Breast epithelium (tissue), 4 donors: Measurements from ENCODE around the gene MCTS1. TPM values are rescaled to one million over a fixed set of nuclear protein-coding genes. Genes with fewer than 3 reads are reported as not detected.

Experiments
- DNase-seq, 2 donors: peaks; one replicate each; pipeline ENCODE4 v3.0.0-alpha.2; 2019; ENCODE audit warnings: low spot score in 2 of 2
- H3K27ac ChIP-seq, 2 donors: fragments of 200-600 bp; sonication (generic) in 1 of 2; one replicate each; pipeline ENCODE4 v1.5.1; 2016 to 2019; ENCODE audit warnings: mild to moderate bottlenecking in 1 of 2
- H3K27me3 ChIP-seq, 2 donors: fragments of 200-600 bp; sonication (generic) in 1 of 2; one replicate each; pipeline versions ENCODE4 v1.5.1 to v1.6.0; 2017 to 2019; ENCODE audit warnings: control low read depth in 1 of 2, mild to moderate bottlenecking in 1 of 2
- H3K36me3 ChIP-seq: fragments of 200-600 bp; one replicate; pipeline ENCODE4 v1.5.1; 2019
- H3K4me1 ChIP-seq, 2 donors: fragments of 200-600 bp; sonication (generic); one replicate each; pipeline ENCODE4 v1.5.1; 2016 to 2019; ENCODE audit warnings: control low read depth in 1 of 2
- H3K4me3 ChIP-seq, 3 donors: fragments of 200-600 bp; sonication (generic); 1 replicate in 2 of 3; 2 replicates in 1 of 3; pipeline ENCODE4 v1.5.1; 2016 to 2019; ENCODE audit warnings: mild to moderate bottlenecking in 3 of 3, moderate library complexity in 2 of 3
- H3K9me3 ChIP-seq, 2 donors: fragments of 200-600 bp; sonication (generic) in 1 of 2; one replicate each; pipeline ENCODE4 v1.5.1; 2016 to 2019; ENCODE audit warnings: control low read depth in 1 of 2
- CTCF ChIP-seq, 3 donors: fragments of 450-650 bp; IDR thresholded peaks; one replicate each; pipeline ENCODE4 v1.5.1; 2016 to 2017; ENCODE audit warnings: antibody characterized with exemption in 3 of 3, mild to moderate bottlenecking in 3 of 3, moderate library complexity in 3 of 3
- POLR2A ChIP-seq: fragments of 450-650 bp; IDR thresholded peaks from one replicate; pipeline ENCODE4 v1.6.1; 2016; ENCODE audit warnings: antibody characterized with exemption, mild to moderate bottlenecking, moderate library complexity
- POLR2AphosphoS5 ChIP-seq, 3 donors: sonication (generic); formaldehyde crosslinking; IDR thresholded peaks; one replicate each; pipeline ENCODE4 v1.6.1; 2017; ENCODE audit warnings: antibody characterized with exemption in 3 of 3
- intact Hi-C: fragments of 100-400 bp; cut with DNase I; formaldehyde crosslinking; loops from one replicate; pipeline ENCODE4 v1.15.1; 2023; ENCODE audit warnings: low total_unique reads
- total RNA-seq, 3 donors: library from RNA; depleted of rRNA; stranded (reverse); fragments of >200 nt; gene quantifications; one replicate each; pipeline ENCODE4 v1.1.0, GENCODE V29; 2016

The MCTS1 gene
- total RNA-seq, result 10 to 100 TPM; 18.9 to 31.0 (median 30.8) TPM

- no peak for TF ChIP-seq POLR2A
- peak; percentile 21 to 41 (median 36) for TF ChIP-seq POLR2AphosphoS5 (IDR thresholded peaks at IDR 0.05)
- DNase-seq, result peak; percentile 67 to 84
- Histone ChIP-seq H3K27me3 (no peaks in the 10 kb centered on the region), H3K36me3 (no peaks in the 10 kb centered on the region), H3K9me3 (no peaks in the 10 kb centered on the region), H3K4me3 (peak within 1 kb of the TSS; percentile 58 to 72 (median 63)), H3K27ac (peak within 1 kb of the TSS; percentile 87 to 92), H3K4me1 (no peaks in the 10 kb centered on the region)
- intact Hi-C loops, result no loop called here
These were observed at the start of gene MCTS1 for GRCh38 chrX:120603707-120604360. Gene MCTS1, plus strand, starts transcription at chrX:120604101. Its CDS starts 136 bp downstream, at chrX:120604237.

- Histone ChIP-seq H3K27me3 (no peaks in the 10 kb centered on the region), H3K27ac (no peak overlapping the region), H3K36me3 (no peaks in the 10 kb centered on the region), H3K4me1 (no peaks in the 10 kb centered on the region), H3K4me3 (no peak overlapping the region), H3K9me3 (no peaks in the 10 kb centered on the region)
- TF ChIP-seq CTCF (IDR thresholded peaks at IDR 0.05) (no peak), POLR2AphosphoS5 (IDR thresholded peaks at IDR 0.05) (no peak), POLR2A (no peak)
- intact Hi-C loops, result no loop called here
- no peak for DNase-seq
These were observed 47.6 kb upstream of the MCTS1 start for GRCh38 chrX:120556251-120556650.

- Histone ChIP-seq H3K36me3 (no peaks in the 10 kb centered on the region), H3K4me1 (peaks cover 3 to 4% of the 10 kb centered on the region in 2 donors), H3K27ac (peak overlapping the region; percentile 96 to 99), H3K9me3 (no peaks in the 10 kb centered on the region), H3K27me3 (peaks cover 0 to 4% of the 10 kb centered on the region in 2 donors), H3K4me3 (peak overlapping the region; percentile 55 to 80 (median 63))
- TF ChIP-seq POLR2A, result no peak
- intact Hi-C loops, result no loop called here
- DNase-seq, result no peak
These were observed 44.1 kb upstream of the MCTS1 start for GRCh38 chrX:120559804-120560203.

- no peaks in the 10 kb centered on the region for H3K36me3 ChIP-seq
- peaks cover 3 to 4% of the 10 kb centered on the region in 2 donors for H3K4me1 ChIP-seq
- DNase-seq, result peak in 1 of 2 donors; percentile 25
- intact Hi-C loops, result no loop called here
- no peak for TF ChIP-seq POLR2AphosphoS5 (IDR thresholded peaks at IDR 0.05)
- no peak for TF ChIP-seq POLR2A
- TF ChIP-seq CTCF (IDR thresholded peaks at IDR 0.05), result no peak
- H3K27me3 ChIP-seq, result peaks cover 0 to 4% of the 10 kb centered on the region in 2 donors
- H3K4me3 ChIP-seq, result peak overlapping the region; percentile 55 to 80 (median 63)
- H3K27ac ChIP-seq, result peak overlapping the region; percentile 96 to 99
- no peaks in the 10 kb centered on the region for H3K9me3 ChIP-seq
These were observed 43.5 kb upstream of the MCTS1 start for GRCh38 chrX:120560405-120560841.

GRCh38 chrX:120560842-120561633 lies 42.9 kb upstream of the MCTS1 start, which contains the start of gene CUL4B:
Gene CUL4B, minus strand, starts transcription at chrX:120560962. Its CDS starts 324 bp downstream, at chrX:120560638.
- Histone ChIP-seq H3K4me3 (peak within 1 kb of the TSS; percentile 55 to 80 (median 63)), H3K27ac (peak within 1 kb of the TSS; percentile 96 to 99), H3K9me3 (no peaks in the 10 kb centered on the region), H3K36me3 (no peaks in the 10 kb centered on the region), H3K4me1 (peaks cover 3 to 4% of the 10 kb centered on the region in 2 donors), H3K27me3 (peaks cover 0 to 4% of the 10 kb centered on the region in 2 donors)
- intact Hi-C loops, result no loop called here
- peak; percentile 91 to 93 for DNase-seq
- peak; percentile 39 for TF ChIP-seq POLR2A
- TF ChIP-seq POLR2AphosphoS5 (IDR thresholded peaks at IDR 0.05), result peak; percentile 47 to 79 (median 77)
- TF ChIP-seq CTCF (IDR thresholded peaks at IDR 0.05), result no peak
